Measurements from ENCODE around the gene ATF5.

DNA sequence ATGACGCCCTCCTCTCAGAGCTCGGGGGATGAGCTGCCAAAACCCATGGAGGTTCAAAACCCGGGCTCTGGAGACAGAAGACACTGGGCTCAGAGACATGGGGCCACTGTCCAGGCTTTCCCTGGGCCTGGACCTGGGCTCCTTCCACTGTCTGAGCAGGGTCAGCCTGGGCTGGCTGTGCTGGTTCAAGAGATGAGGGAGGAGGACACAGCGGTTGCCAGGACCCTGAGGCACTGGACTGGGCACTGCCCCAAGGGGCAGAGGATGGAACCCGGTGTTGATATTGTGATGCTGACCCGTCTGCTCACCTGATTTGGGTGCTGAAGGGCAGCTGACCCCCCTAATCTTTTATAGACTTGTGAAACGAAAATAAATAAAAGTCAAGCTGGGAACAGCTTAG is 46.0 kb downstream of the ATF5 start:
- TF ChIP-seq, protein P1, sequence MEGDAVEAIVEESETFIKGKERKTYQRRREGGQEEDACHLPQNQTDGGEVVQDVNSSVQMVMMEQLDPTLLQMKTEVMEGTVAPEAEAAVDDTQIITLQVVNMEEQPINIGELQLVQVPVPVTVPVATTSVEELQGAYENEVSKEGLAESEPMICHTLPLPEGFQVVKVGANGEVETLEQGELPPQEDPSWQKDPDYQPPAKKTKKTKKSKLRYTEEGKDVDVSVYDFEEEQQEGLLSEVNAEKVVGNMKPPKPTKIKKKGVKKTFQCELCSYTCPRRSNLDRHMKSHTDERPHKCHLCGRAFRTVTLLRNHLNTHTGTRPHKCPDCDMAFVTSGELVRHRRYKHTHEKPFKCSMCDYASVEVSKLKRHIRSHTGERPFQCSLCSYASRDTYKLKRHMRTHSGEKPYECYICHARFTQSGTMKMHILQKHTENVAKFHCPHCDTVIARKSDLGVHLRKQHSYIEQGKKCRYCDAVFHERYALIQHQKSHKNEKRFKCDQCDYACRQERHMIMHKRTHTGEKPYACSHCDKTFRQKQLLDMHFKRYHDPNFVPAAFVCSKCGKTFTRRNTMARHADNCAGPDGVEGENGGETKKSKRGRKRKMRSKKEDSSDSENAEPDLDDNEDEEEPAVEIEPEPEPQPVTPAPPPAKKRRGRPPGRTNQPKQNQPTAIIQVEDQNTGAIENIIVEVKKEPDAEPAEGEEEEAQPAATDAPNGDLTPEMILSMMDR (IDR thresholded peaks at IDR 0.05), result no peak
- no peak for TF ChIP-seq ZFX (IDR thresholded peaks at IDR 0.05; ENCODE audit: borderline replicate concordance)
